T-cell (primary cell): ENCODE results near the gene MIOX. TPM values are rescaled to one million over a fixed set of nuclear protein-coding genes. Genes with fewer than 3 reads are reported as not detected.
A peak's percentile ranks its signal among the peaks of the same experiment; 100 is the strongest.

Experiments
- ATAC-seq, 4 experiments: fragments of 200-7000 bp in 3 of 4; fragments of 150-1000 bp in 1 of 4; cut with Tn5 transposase; replicated peaks in 1 of 4; 1 replicate in 3 of 4; 2 replicates in 1 of 4; pipeline ENCODE4 v1.10.0; 2021; ENCODE audit warnings: moderate library complexity in 3 of 4, mild to moderate bottlenecking in 2 of 4, moderate number of reproducible peaks in 1 of 4
- CTCF ChIA-PET, 2 donors: fragments of 300-600 bp; sonication (Branson Sonifier 250); formaldehyde crosslinking; loops; one replicate each; lab custom pipeline; 2022; ENCODE audit warnings: antibody characterized with exemption in 2 of 2; lab: Charles Lee
- POLR2A ChIA-PET, 2 donors: fragments of 300-600 bp; sonication (Branson Sonifier 250); formaldehyde crosslinking; loops; one replicate each; lab custom pipeline; 2022; ENCODE audit warnings: antibody characterized with exemption in 2 of 2; lab: Charles Lee
- DNase-seq, 35 experiments: peaks; one replicate each; pipeline versions ENCODE4 v3.0.0 to v3.0.0-alpha.2; 2013 to 2023
- H3K27ac ChIP-seq: one replicate; pipeline ENCODE4 v1.5.1; 2013; ENCODE audit warnings: low read length
- H3K27me3 ChIP-seq, 2 experiments: replicated peaks in 1 of 2; 1 replicate in 1 of 2; 2 replicates in 1 of 2; pipeline versions ENCODE4 v1.6.1 to v1.7.0; 2013; ENCODE audit warnings: low read length in 1 of 2, mixed read lengths in 1 of 2; ENCODE audit not compliant: control insufficient read depth in 2 of 2, insufficient read depth in 2 of 2; ENCODE audit errors: extremely low read depth in 1 of 2
- H3K36me3 ChIP-seq, 2 donors: 1 replicate in 1 of 2; 2 replicates in 1 of 2; pipeline versions ENCODE4 v1.6.1 to v1.7.0; 2013; ENCODE audit warnings: low read length in 1 of 2; ENCODE audit not compliant: control insufficient read depth in 2 of 2, insufficient read depth in 1 of 2; ENCODE audit errors: extremely low read depth in 1 of 2
- H3K4me1 ChIP-seq, 2 experiments: 1 replicate in 1 of 2; 2 replicates in 1 of 2; pipeline versions ENCODE4 v1.6.1 to v1.7.0; 2013; ENCODE audit warnings: low read length in 2 of 2, mixed read lengths in 1 of 2; ENCODE audit not compliant: insufficient read depth in 2 of 2, control insufficient read depth in 1 of 2; ENCODE audit errors: extremely low read depth in 1 of 2
- H3K4me3 ChIP-seq, 2 donors: 1 replicate in 1 of 2; 2 replicates in 1 of 2; pipeline versions ENCODE4 v1.5.1 to v1.7.0; 2013; ENCODE audit warnings: mild to moderate bottlenecking in 2 of 2, low read length in 1 of 2, moderate library complexity in 1 of 2; ENCODE audit not compliant: control insufficient read depth in 1 of 2; ENCODE audit errors: extremely low read depth in 1 of 2
- H3K9me3 ChIP-seq: 2 replicates; pipeline ENCODE4 v1.7.0; 2013
- H3K27ac Mint-ChIP-seq, 2 donors: one replicate each; pipeline ENCODE4 v1.8.0; 2020 to 2021; ENCODE audit warnings: mild to moderate bottlenecking in 2 of 2, mixed read lengths in 2 of 2
- H3K27me3 Mint-ChIP-seq, 2 donors: one replicate each; pipeline ENCODE4 v1.8.0; 2021 to 2022; ENCODE audit warnings: mixed read lengths in 2 of 2
- H3K36me3 Mint-ChIP-seq: one replicate; pipeline ENCODE4 v1.8.0; 2021; ENCODE audit warnings: mixed read lengths
- H3K4me1 Mint-ChIP-seq, 3 donors: one replicate each; pipeline ENCODE4 v1.8.0; 2020 to 2022; ENCODE audit warnings: mixed read lengths in 3 of 3, mild to moderate bottlenecking in 1 of 3
- H3K4me3 Mint-ChIP-seq, 3 donors: one replicate each; pipeline ENCODE4 v1.8.0; 2020 to 2022; ENCODE audit warnings: mild to moderate bottlenecking in 3 of 3, mixed read lengths in 3 of 3, moderate library complexity in 3 of 3
- H3K9me3 Mint-ChIP-seq, 3 donors: one replicate each; pipeline ENCODE4 v1.8.0; 2020 to 2022; ENCODE audit warnings: mixed read lengths in 3 of 3
- WGBS: methylation state at CpG from one replicate; pipeline ENCODE4 v1.1.5; 2013; ENCODE audit warnings: missing lambda C conversion rate; ENCODE audit not compliant: insufficient coverage; 5-methylcytosine and 5-hydroxymethylcytosine counted together
- total RNA-seq, 35 experiments: library from RNA in 6 of 35; stranded (reverse) in 6 of 35; fragments of 120-200 nt in 1 of 35; gene quantifications; one replicate each; pipeline versions ENCODE4 v1.2.1 to v1.2.4 and lab custom pipeline; 2013 to 2026

MIOX gene
- total RNA-seq, 5 donors from 2014 or later (not counting 1 experiment from before 2014, with no cell fraction given) = 0.36 to 0.70 (median 0.54) TPM; not detected in 1

GRCh38 chr22:50487290-50488005 lies 789 bp downstream of the MIOX start:
- no peak overlapping the region for H3K27ac ChIP-seq
- POLR2A ChIA-PET = no interaction called here
- Mint-ChIP-seq H3K36me3 (no peaks in the 10 kb centered on the region), H3K4me1 (peaks cover 9% of the 10 kb centered on the region in 3 donors), H3K27ac (no peak overlapping the region), H3K9me3 (no peaks in the 10 kb centered on the region), H3K4me3 (no peak overlapping the region), H3K27me3 (no peaks in the 10 kb centered on the region)
- 86% methylated on average over 14 of the region's 23 CpGs for WGBS
- DNase-seq = no peak
- peaks cover 0 to 51% of the 10 kb centered on the region in 2 experiments for H3K27me3 ChIP-seq
- no peak overlapping the region for H3K4me3 ChIP-seq
- ATAC-seq = no peak
- H3K4me1 ChIP-seq = peaks cover 2 to 22% of the 10 kb centered on the region in 2 experiments
- CTCF ChIA-PET = no interaction called here
- H3K36me3 ChIP-seq = no peaks in the 10 kb centered on the region
- H3K9me3 ChIP-seq = no peaks in the 10 kb centered on the region

- DNase-seq (no peak), ATAC-seq (no peak)
- Mint-ChIP-seq H3K9me3 (no peaks in the 10 kb centered on the region), H3K4me1 (peaks cover 9% of the 10 kb centered on the region in 3 donors), H3K27me3 (no peaks in the 10 kb centered on the region), H3K36me3 (no peaks in the 10 kb centered on the region), H3K27ac (no peak overlapping the region), H3K4me3 (no peak overlapping the region)
- WGBS = 79% methylated on average over 9 of the region's 18 CpGs
- Histone ChIP-seq H3K4me1 (peaks cover 2 to 16% of the 10 kb centered on the region in 2 experiments), H3K27ac (no peak overlapping the region), H3K4me3 (no peak overlapping the region), H3K27me3 (peaks cover 0 to 44% of the 10 kb centered on the region in 2 experiments), H3K36me3 (no peaks in the 10 kb centered on the region), H3K9me3 (no peaks in the 10 kb centered on the region)
- ChIA-PET POLR2A (no interaction called here), CTCF (no interaction called here)
These were observed 1.5 kb downstream of the MIOX start for GRCh38 chr22:50488006-50488677.

- Histone ChIP-seq H3K27ac (no peak overlapping the region), H3K9me3 (no peaks in the 10 kb centered on the region), H3K36me3 (no peaks in the 10 kb centered on the region), H3K4me3 (no peak overlapping the region), H3K4me1 (peaks cover 2 to 12% of the 10 kb centered on the region in 2 experiments), H3K27me3 (peaks cover 0 to 39% of the 10 kb centered on the region in 2 experiments)
- POLR2A ChIA-PET = no interaction called here
- H3K27me3 Mint-ChIP-seq = no peaks in the 10 kb centered on the region
- no peak overlapping the region for H3K27ac Mint-ChIP-seq
- no peaks in the 10 kb centered on the region for H3K9me3 Mint-ChIP-seq
- H3K36me3 Mint-ChIP-seq = no peaks in the 10 kb centered on the region
- ATAC-seq (no peak), DNase-seq (no peak)
- CTCF ChIA-PET = interaction anchor here in 1 of 2 donors (1.0 kb wide), 1 partner anchor 9 kb away, joined by 5 read pairs; no protein-coding TSS in a partner anchor
- WGBS = 84% methylated on average over 6 of the region's 19 CpGs
- H3K4me3 Mint-ChIP-seq = no peak overlapping the region
- H3K4me1 Mint-ChIP-seq = peaks cover 9% of the 10 kb centered on the region in 3 donors
These were observed 2.2 kb downstream of the MIOX start for GRCh38 chr22:50488886-50489285.

DNA sequence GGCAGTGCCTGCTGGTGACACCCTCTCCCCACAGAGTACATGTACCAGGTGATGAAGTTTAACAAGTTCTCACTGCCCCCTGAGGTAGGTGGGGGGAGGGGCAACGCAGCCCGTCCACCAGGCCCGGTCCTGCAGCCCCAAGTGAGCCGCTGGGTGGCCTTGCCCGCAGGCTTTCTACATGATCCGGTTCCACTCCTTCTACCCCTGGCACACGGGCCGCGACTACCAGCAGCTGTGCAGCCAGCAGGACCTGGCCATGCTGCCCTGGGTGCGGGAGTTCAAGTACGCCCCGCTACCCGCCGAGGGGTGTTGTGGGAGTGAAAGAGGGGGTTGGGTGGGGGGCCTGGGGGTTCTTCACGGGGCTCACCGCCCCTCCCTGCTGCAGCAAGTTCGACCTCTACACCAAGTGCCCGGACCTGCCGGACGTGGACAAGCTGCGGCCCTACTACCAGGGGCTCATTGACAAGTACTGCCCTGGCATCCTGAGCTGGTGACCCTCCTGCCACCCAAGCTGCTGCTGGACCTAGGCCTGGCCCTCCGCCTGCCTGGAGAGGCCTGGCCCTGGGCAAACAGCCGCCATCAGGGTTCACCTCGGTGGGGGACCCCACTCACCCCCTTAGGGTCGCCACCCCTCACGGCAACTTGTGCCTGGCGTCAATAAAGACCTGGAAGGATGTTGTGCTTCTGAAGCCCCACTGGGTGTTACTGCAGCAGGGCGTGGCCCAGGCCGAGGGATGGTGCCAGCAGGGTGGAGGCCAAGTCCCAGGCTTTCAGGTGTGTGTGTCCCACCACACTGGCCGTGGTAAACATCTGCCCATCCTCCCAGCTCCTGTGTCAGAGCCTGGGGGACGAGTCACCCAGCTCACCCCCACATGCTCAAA lies 2.9 kb downstream of the MIOX start:
- Mint-ChIP-seq H3K36me3 (no peaks in the 10 kb centered on the region), H3K4me3 (no peak overlapping the region), H3K9me3 (no peaks in the 10 kb centered on the region), H3K4me1 (peaks cover 9% of the 10 kb centered on the region in 3 donors), H3K27me3 (no peaks in the 10 kb centered on the region), H3K27ac (no peak overlapping the region)
- H3K36me3 ChIP-seq = no peaks in the 10 kb centered on the region
- H3K4me1 ChIP-seq = peaks cover 2 to 12% of the 10 kb centered on the region in 2 experiments
- no peak overlapping the region for H3K27ac ChIP-seq
- ChIA-PET POLR2A (interaction anchor here in 1 of 2 donors (0.6 kb wide), 2 partner anchors 22 to 79 kb away, joined by 3 read pairs; no protein-coding TSS in a partner anchor), CTCF (interaction anchor here in 1 of 2 donors (1.0 kb wide), 1 partner anchor 9 kb away, joined by 5 read pairs; no protein-coding TSS in a partner anchor)
- H3K4me3 ChIP-seq = no peak overlapping the region
- WGBS = 87% methylated on average over 14 of the region's 31 CpGs
- no peak for ATAC-seq
- H3K9me3 ChIP-seq = no peaks in the 10 kb centered on the region
- peaks cover 0 to 34% of the 10 kb centered on the region in 2 experiments for H3K27me3 ChIP-seq
- DNase-seq = no peak

DNA sequence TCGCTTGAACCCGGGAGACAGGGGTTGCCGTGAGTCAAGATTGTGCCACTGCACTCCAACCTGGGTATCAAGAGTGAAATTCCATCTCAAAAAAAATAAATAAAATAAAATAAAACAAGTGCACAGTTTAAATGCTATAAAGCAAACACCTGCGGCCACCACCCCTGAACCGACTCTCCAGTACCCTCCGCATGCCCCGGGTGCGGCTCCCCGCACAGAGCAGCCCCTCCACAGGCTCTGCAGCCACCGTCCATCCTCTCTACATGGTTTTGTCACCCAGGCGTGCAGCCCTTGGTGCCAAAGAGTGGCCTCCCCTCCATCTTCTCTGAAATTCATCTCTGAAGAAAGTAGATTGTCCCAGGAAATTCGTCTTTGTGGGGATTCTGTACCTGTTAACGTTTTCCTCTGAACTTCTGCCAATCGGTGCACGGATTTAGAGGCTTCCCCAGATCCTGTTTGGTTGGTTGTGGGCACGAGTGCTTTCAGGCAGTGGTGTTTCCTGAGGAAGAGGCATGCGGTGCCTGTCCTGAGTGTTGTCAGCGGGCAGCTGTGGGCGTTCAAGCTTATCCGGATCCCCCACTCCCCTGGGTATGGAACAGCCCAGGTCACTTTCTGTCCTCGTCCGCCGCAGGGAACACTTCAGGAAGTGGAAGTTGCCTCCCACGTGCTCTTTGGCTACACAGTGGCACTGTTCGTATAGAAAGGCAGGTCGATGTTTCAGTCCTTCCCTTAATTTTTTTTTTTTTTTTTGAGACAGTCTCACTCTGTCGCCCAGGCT lies 4.1 kb downstream of the MIOX start:
- POLR2A ChIA-PET = interaction anchor here in 1 of 2 donors (0.6 kb wide), 2 partner anchors 23 to 78 kb away, joined by 3 read pairs; no protein-coding TSS in a partner anchor
- peak in 3 of 4 experiments; percentile 27 to 52 (median 42) for ATAC-seq
- WGBS = 43% methylated on average over 20 of the region's 27 CpGs

More for the DNA sequence above, 4.1 kb downstream of the MIOX start:
- peaks cover 6 to 9% (median 9%) of the 10 kb centered on the region in 3 donors for H3K4me1 Mint-ChIP-seq
- CTCF ChIA-PET = interaction anchor here in 1 of 2 donors (0.7 kb wide), 1 partner anchor 117 kb away, joined by 3 read pairs; no protein-coding TSS in a partner anchor
- Histone ChIP-seq H3K4me3 (no peak overlapping the region), H3K27me3 (peaks cover 0 to 29% of the 10 kb centered on the region in 2 experiments), H3K4me1 (peaks cover 2 to 12% of the 10 kb centered on the region in 2 experiments), H3K9me3 (no peaks in the 10 kb centered on the region), H3K36me3 (no peaks in the 10 kb centered on the region), H3K27ac (no peak overlapping the region)
- H3K36me3 Mint-ChIP-seq = no peaks in the 10 kb centered on the region
- no peaks in the 10 kb centered on the region for H3K27me3 Mint-ChIP-seq
- DNase-seq = no peak
- H3K4me3 Mint-ChIP-seq = peak overlapping the region; percentile 21 to 57 (median 45)
- peak overlapping the region in 1 of 2 donors; percentile 31 for H3K27ac Mint-ChIP-seq
- H3K9me3 Mint-ChIP-seq = no peaks in the 10 kb centered on the region
